Tongue (tissue), 2 donors: ENCODE data around the gene SHISA2. TPM values are rescaled to one million over a fixed set of nuclear protein-coding genes. Genes with fewer than 3 reads are reported as not detected.
A peak's percentile ranks its signal among the peaks of the same experiment; 100 is the strongest.

Experiments
- DNase-seq: peaks from one replicate; pipeline ENCODE4 v3.0.0-alpha.2; 2015
- total RNA-seq: library from RNA; depleted of rRNA; stranded (reverse); fragments of >200 nt; gene quantifications from one replicate; pipeline ENCODE4 v1.2.3, GENCODE V29; 2014

SHISA2 gene
- total RNA-seq, 1 donor from 2014 or later, result 116 TPM

DNA sequence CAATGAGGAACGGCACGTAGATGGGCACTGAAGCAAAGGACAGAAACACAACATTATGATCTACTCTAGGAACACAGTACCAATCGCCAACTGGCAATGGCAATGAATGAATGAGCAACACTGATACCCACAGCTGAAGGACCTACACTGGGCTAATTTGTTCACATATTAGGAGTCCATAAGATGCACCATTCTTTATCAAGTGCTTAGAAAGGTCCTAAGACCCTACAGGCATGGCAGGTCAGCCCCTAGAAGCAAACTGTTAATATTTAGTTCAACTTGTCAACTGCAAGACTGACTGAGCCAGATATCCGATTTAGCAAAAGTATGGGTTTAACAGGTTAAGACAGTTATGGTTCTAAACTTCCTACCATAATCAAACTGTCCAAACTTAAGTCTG lies 4.8 kb downstream of the SHISA2 start:
- no peak for DNase-seq

DNA sequence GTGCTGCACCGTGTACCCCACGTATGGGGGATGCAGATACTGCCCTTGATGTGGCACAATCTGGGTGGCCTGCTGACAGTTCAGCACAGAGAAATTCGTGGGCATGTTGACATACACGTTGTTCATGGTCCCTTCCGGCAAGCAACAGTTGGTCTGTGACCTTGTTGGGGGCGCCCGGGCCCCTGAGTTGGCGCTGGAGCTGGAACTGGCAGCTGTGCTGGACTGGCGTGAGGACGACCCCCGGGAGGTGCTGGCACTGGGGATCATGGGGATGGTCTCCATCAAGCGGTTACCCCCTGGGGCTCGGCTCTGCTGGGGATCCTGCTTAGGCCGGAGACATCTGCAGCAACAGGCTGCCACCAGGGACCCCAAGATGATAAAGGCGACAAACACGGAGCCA lies 5.2 kb downstream of the SHISA2 start:
- DNase-seq, result no peak

DNA sequence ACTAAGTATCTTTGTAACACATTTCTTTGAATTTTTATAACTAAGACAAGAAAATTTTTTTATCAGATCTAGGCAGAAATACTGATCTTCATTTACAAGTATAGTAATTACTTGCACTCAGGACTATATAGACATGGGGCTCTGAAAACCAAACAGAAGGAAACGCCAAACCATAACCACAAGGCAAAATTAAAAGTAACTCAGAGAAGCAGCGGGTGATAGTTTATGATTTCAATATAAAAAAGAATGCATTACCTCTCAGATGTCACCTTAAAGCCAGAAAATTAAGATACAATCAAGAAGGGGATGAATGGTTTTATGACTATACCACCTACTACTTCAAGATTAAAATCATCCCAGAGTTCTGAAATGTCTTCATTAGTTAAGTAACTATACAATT lies 6.7 kb downstream of the SHISA2 start:
- no peak for DNase-seq

GRCh38 chr13:26042785-26043184 lies 9.0 kb downstream of the SHISA2 start:
- no peak for DNase-seq

DNA sequence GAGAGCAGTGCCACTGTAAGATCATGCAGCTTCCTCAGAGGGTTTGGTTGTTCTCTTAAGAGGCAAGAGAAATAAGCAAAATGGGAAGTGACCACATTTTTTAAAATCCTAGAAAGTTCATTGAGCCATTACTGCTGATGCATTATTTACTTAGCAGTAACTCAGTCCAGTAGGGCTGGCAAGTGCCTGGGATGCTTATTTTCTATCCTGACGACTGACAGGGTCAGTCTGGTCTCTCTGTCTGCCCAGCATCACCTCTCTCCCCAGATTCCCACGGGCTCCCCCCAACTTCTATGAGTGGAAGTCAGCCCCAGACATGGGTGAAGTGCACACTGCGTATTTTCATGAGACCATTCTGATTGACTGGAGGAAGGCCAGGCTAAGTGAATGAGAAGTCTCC lies 10.4 kb downstream of the SHISA2 start:
- DNase-seq, result no peak

DNA sequence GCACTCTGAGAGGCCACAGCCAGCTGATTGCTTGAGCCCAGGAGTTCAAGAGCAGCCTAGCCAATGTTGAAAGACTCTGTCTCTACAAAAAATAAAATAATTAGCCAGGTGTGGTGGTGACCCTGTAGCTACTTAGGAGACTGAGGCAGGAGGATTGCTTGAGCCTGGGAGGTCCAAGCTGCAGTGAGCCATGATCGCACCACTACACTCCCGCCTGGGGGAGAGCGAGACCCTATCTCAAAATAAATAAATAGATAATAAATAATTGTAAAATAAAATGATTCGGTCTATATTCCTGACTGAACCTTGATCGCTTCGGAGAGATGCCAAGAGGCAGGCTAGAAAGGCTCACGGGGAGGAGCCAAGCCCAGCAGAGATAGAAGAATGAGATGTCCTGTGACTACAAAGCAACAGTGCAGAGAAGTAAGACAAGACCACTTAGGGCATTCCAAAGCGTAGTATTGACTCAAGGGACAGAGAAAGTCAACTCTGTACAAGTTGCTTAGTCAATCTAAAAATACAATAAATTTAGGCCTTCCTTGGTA lies 12.8 kb downstream of the SHISA2 start:
- no peak for DNase-seq

GRCh38 chr13:26037302-26037701 lies 14.5 kb downstream of the SHISA2 start:
- DNase-seq, result peak; percentile 65

GRCh38 chr13:26036383-26036782 lies 15.4 kb downstream of the SHISA2 start:
- no peak for DNase-seq

DNA sequence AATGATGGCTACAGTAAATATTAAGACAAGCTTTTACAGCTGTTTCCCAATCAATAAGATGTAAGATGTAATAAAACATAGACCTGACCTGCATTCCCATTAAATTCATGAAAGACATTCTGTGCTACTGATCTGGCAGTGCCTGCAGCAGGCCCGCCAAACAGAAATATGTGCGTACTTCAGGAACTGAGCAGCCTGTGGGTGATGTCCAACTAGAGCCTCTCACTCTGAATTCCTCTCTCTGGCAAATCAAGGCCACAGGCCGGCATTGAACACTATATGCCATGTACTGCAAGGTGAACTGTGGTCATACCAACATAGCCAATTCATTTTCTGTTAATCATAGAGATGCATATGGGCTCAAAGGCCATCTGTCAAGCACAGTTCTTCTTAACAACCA lies 17.8 kb downstream of the SHISA2 start:
- DNase-seq, result no peak

DNA sequence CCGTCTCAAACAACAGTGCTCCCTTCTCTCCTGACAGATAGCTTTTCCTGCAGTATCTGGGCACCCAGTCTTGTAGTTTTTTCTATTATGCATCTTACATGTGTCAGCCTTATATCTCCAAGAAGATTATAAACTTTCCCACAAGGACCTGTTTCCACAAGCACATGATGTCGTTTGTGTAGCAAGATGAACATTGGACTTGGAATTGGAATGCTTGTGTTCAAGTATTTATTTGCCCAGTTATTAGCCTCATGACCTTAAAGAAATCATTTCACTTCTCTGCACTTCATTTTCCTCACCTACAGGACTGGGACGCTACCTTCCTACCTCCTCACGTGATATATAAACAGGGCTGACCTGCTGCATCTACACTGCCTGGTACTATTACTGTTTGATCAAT lies 21.5 kb downstream of the SHISA2 start:
- DNase-seq, result no peak

DNA sequence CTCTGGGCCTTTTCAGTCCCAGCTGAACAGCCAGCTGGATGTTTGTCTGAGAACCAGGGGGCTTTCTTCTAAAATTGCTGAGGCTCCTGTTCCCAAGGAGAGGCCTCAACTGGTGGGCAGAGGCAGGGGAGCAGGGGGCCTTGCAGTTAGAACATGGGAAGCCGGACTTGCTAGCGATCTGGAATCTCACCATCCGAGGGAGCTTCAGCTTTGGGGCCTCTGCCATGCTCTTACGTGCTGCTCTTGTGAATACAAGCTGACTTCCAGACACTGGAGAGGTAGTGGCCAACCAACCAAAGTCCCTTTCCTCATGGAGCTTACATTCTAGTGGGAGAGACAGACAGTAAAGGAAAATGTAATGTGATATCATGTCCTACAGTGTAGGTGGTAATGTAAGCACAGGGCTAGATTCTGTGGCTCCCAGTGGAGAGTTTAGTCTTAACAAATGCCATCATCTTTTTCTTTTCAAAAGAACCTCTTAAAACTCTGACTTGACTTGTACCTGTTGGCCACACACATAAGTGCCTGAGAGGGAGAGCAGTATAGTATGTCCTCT lies 22.2 kb downstream of the SHISA2 start:
- DNase-seq, result no peak

DNA sequence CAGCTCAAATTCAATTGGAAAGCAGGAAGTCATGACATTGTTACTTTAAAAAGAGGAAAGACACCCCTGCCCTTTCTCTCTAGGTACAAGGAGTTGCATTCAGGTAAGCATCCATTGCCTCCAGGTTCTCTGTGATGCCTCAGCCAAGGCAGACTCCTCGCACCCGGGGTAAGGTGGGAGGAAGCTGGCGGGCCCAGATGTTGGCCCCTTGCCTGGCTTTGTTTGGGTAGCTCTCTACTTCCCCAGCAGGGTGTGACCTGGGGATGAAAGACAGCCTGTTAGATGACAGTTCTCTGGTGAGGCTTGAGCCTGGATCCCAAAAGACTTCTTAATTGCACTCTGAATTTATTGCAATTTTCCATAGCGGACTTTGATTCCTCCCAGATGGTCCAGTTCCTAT lies 25.6 kb downstream of the SHISA2 start:
- no peak for DNase-seq

- DNase-seq, result peak; percentile 39
Measured at GRCh38 chr13:26025771-26026170, 26.0 kb downstream of the SHISA2 start.

DNA sequence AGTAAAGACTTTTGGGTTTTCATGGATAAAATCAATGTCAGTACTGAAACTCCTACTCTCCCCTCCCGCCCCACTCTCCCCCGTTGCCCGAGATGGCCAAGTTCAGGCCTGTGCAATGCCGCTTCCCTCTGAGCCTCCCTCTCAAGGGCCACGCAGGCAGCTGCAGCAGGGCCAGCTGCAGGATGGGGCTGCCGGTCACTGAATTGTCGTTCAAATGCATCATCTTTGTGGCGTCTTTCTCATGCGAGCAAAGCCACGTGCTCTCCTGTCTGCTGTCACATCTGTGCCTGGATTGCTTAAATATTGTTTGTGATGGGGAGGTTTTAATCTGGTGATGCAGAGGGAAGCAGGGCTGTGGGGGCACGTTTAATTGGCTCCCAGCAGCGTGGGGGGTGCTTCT lies 26.6 kb downstream of the SHISA2 start:
- peak; percentile 67 for DNase-seq

- DNase-seq, result no peak
Measured at GRCh38 chr13:26024558-26024957, 27.3 kb downstream of the SHISA2 start.

DNA sequence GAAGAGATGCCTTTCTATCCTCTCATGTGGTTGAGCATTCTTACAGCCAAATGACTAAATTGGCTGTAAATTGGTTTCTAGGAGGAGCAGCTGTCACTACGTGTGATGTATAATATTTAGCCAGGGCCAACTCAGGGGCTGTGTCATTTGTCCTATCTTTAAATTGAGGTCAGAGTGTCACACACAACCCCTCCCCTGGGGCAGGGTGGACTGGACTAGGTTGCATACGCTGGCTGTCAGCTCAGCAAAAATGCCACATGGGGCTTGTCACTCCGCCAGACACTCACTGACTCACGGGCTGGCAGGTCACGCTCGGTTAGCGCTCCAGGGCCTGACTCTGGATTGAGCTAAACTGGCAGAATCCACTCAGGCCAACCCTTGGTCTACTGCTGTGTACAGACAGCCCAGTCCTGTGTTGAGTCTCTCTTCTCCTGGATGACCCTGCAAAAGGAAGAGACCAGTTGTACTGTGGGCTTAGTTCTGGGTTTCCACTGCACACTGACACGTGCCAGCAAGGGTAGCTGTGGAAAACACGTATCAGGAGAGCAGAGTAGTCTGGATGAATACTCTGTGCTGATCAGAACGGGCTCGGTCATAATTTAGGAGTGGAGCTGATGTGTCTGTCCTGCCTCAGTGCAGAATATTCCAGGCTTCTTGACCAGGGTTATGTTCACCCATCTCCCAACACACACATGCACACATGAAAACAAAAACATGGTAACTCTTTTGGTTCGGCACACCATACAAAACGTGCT lies 29.1 kb downstream of the SHISA2 start:
- peak; percentile 89 for DNase-seq

GRCh38 chr13:26021956-26022355 lies 29.9 kb downstream of the SHISA2 start:
- no peak for DNase-seq

GRCh38 chr13:26021516-26021915 lies 30.3 kb downstream of the SHISA2 start:
- DNase-seq, result no peak

- DNase-seq, result no peak
Measured at GRCh38 chr13:26020891-26021290, 30.9 kb downstream of the SHISA2 start.

DNA sequence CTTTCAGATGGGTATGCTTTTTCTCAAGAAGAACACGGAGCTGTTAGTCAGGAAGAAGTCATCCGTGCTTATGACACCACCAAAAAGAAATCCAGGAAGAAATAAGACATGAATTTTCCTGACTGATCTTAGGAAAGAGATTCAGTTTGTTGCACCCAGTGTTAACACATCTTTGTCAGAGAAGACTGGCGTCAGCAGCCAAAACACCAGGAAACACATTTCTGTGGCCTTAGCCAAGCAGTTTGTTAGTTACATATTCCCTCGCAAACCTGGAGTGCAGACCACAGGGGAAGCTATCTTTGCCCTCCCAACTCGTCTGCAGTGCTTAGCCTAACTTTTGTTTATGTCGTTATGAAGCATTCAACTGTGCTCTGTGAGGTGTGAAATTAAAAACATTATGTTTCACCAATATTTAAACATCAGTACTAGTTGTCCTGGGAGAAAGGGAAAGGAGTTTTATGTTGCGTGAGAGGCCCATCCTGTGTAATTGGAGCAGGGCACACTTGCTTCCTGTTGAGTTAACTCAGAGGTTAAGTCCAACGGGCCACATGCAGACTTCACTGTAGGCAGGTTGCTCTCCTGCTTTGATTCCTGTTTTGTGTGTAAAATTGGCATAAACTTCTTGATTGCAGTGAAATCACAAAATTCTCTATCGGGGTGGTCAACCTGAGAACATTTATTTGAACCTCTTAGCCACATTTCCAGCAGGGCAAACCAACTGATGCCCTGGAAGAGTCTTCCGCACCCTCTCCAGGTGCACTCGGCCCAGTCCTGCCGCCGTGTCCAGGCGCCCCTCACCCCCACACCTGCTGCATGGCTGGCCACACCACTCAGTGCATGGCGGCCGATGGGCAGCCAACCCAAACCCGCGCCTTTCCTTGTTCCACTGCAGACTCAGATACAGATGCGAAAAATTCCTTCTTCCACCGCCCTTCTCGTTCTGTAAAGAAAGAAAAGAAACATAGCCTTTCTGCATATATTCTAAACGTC lies 31.6 kb downstream of the SHISA2 start:
- DNase-seq, result peak; percentile 52

DNA sequence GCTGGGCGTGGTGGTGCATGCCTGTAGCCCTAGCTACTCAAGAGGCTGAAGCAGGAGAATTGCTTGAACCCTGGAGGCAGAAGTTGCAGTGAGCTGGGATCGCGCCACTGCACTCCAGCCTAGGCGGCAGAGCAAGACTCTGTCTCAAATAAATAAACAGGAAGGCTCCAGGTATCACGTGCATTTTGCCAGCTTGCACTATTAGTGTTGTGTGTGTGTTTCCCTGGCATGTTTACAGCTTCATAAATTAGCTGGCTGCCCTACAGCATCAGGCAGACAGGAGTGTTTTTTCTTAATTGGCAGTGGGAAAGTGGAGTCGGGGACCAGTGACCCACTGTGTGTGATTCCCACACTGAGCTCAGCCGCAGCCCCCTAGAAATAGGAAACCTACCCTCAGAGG lies 32.6 kb downstream of the SHISA2 start:
- no peak for DNase-seq

GRCh38 chr13:26017932-26018665 lies 33.7 kb downstream of the SHISA2 start:
- peak; percentile 32 for DNase-seq
